SK-N-SH treated with all-trans-retinoic acid at 6 μM for 48 hours (cell line): ENCODE measurements around the gene ZNF581.

Experiments used
- BACH2 ChIP-seq: fragments of 250-450 bp; sonication (Bioruptor Pico); IDR thresholded peaks from 2 replicates; pipeline ENCODE4 v1.9.0; 2021; ENCODE audit warnings: mild to moderate bottlenecking, borderline replicate concordance
- ESRRG ChIP-seq: fragments of 250-450 bp; sonication (Bioruptor Pico); IDR thresholded peaks from 2 replicates; pipeline ENCODE4 v1.6.1; 2021; ENCODE audit warnings: mild to moderate bottlenecking
- PPARA ChIP-seq: fragments of 250-450 bp; sonication (Bioruptor Pico); IDR thresholded peaks from 2 replicates; pipeline ENCODE4 v1.5.0; 2020; ENCODE audit warnings: mild to moderate bottlenecking, borderline replicate concordance
- TCF4 ChIP-seq: fragments of 250-450 bp; sonication (Bioruptor Pico); IDR thresholded peaks from 2 replicates; pipeline ENCODE4 v1.8.0; 2021; ENCODE audit warnings: mild to moderate bottlenecking, moderate library complexity, borderline replicate concordance
- ZFP30 ChIP-seq: fragments of 450-650 bp; formaldehyde crosslinking; IDR thresholded peaks from 2 replicates; pipeline ENCODE4 v1.5.0; 2022; ENCODE audit warnings: mild to moderate bottlenecking, moderate library complexity
- ZNF70 ChIP-seq: fragments of 450-650 bp; formaldehyde crosslinking; IDR thresholded peaks from 2 replicates; pipeline ENCODE4 v1.5.0; 2020; ENCODE audit warnings: mild to moderate bottlenecking, moderate library complexity
- ZNF8 ChIP-seq: fragments of 450-650 bp; formaldehyde crosslinking; IDR thresholded peaks from 2 replicates; pipeline ENCODE4 v1.5.0; 2020; ENCODE audit warnings: mild to moderate bottlenecking, moderate library complexity
- TF ChIP-seq, protein P1 (sequence below): fragments of 250-450 bp; sonication (Bioruptor Pico); IDR thresholded peaks from 2 replicates; pipeline ENCODE4 v1.8.0; 2020; ENCODE audit warnings: mild to moderate bottlenecking, moderate library complexity, borderline replicate concordance

DNA sequence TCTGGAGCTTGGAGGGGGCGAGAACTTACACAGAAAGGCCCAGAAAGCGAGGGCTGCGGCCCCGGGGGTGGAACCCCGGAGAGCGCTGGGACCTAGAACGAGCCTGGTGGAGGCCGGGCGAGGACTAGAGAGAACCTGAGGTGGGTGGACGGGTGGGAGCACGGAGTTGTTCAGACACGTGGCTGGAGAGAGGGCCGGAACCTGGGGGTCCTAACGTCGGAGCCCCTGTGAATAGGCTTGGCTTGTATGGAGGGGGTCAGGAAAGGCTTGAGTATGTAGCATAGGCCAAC lies 383 bp downstream of the ZNF581 start:
- no peak for TF ChIP-seq ZNF70 (CRISPR knock-in tag)
- TF ChIP-seq ESRRG (CRISPR knock-in tag), result no peak
- TF ChIP-seq, protein P1, sequence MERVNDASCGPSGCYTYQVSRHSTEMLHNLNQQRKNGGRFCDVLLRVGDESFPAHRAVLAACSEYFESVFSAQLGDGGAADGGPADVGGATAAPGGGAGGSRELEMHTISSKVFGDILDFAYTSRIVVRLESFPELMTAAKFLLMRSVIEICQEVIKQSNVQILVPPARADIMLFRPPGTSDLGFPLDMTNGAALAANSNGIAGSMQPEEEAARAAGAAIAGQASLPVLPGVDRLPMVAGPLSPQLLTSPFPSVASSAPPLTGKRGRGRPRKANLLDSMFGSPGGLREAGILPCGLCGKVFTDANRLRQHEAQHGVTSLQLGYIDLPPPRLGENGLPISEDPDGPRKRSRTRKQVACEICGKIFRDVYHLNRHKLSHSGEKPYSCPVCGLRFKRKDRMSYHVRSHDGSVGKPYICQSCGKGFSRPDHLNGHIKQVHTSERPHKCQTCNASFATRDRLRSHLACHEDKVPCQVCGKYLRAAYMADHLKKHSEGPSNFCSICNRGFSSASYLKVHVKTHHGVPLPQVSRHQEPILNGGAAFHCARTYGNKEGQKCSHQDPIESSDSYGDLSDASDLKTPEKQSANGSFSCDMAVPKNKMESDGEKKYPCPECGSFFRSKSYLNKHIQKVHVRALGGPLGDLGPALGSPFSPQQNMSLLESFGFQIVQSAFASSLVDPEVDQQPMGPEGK (CRISPR knock-in tag), result no peak
- no peak for TF ChIP-seq TCF4 (CRISPR knock-in tag)
- no peak for TF ChIP-seq ZNF8
- TF ChIP-seq PPARA, result no peak
- TF ChIP-seq BACH2 (CRISPR knock-in tag), result no peak
- no peak for TF ChIP-seq ZFP30 (CRISPR knock-in tag)
